WTC11 (cell line): ENCODE measurements around the gene ZNF668. TPM values are rescaled to one million over a fixed set of nuclear protein-coding genes. Genes with fewer than 3 reads are reported as not detected.

ENCODE experiments used
- AR ChIP-seq: fragments of 250-450 bp; sonication (Bioruptor Pico); IDR thresholded peaks from 2 replicates; pipeline ENCODE4 v1.9.0; 2021; ENCODE audit warnings: mild to moderate bottlenecking
- ATF1 ChIP-seq: sonication (generic); formaldehyde crosslinking; IDR thresholded peaks from 2 replicates; pipeline ENCODE4 v1.8.1; 2023; ENCODE audit warnings: mild to moderate bottlenecking, moderate library complexity, missing genetic modification reagents
- CREB1 ChIP-seq: sonication (generic); formaldehyde crosslinking; IDR thresholded peaks from 2 replicates; pipeline ENCODE4 v1.8.0; 2023; ENCODE audit warnings: mild to moderate bottlenecking, missing genetic modification reagents
- CTCF ChIP-seq: fragments of 200-600 bp; IDR thresholded peaks from 2 replicates; pipeline ENCODE4 v1.8.0; 2022; ENCODE audit warnings: antibody characterized with exemption
- E2F5 ChIP-seq: sonication (generic); formaldehyde crosslinking; IDR thresholded peaks from 2 replicates; pipeline ENCODE4 v1.8.1; 2022; ENCODE audit warnings: mild to moderate bottlenecking, moderate library complexity, missing genetic modification reagents
- GABPB1 ChIP-seq: sonication (generic); formaldehyde crosslinking; IDR thresholded peaks from 2 replicates; pipeline ENCODE4 v1.8.1; 2023; ENCODE audit warnings: mild to moderate bottlenecking, missing genetic modification reagents
- GTF2I ChIP-seq: fragments of 250-450 bp; sonication (Bioruptor Pico); conservative IDR thresholded peaks from 2 replicates; pipeline ENCODE4 v1.4.0; 2021; ENCODE audit warnings: mild to moderate bottlenecking
- KAT7 ChIP-seq: sonication (generic); formaldehyde crosslinking; IDR thresholded peaks from 2 replicates; pipeline ENCODE4 v1.8.1; 2023; ENCODE audit warnings: missing genetic modification reagents, mild to moderate bottlenecking, borderline replicate concordance
- MAX ChIP-seq: sonication (generic); formaldehyde crosslinking; IDR thresholded peaks from 2 replicates; pipeline ENCODE4 v1.8.0; 2022; ENCODE audit warnings: mild to moderate bottlenecking, missing genetic modification reagents
- MYBL2 ChIP-seq: sonication (generic); formaldehyde crosslinking; IDR thresholded peaks from 2 replicates; pipeline ENCODE4 v1.8.1; 2023; ENCODE audit warnings: mild to moderate bottlenecking, moderate library complexity, missing genetic modification reagents
- NR1H2 ChIP-seq: sonication (generic); formaldehyde crosslinking; IDR thresholded peaks from 2 replicates; pipeline ENCODE4 v1.9.0; 2021; ENCODE audit warnings: mild to moderate bottlenecking, moderate library complexity, missing genetic modification reagents
- NR2C2 ChIP-seq: sonication (generic); formaldehyde crosslinking; IDR thresholded peaks from 2 replicates; pipeline ENCODE4 v1.8.0; 2022; ENCODE audit warnings: mild to moderate bottlenecking, missing genetic modification reagents
- RELA ChIP-seq: sonication (generic); formaldehyde crosslinking; IDR thresholded peaks from 2 replicates; pipeline ENCODE4 v1.8.1; 2022; ENCODE audit warnings: missing genetic modification reagents, mild to moderate bottlenecking, borderline replicate concordance
- SMAD3 ChIP-seq: sonication (generic); formaldehyde crosslinking; IDR thresholded peaks from 2 replicates; pipeline ENCODE4 v1.8.0; 2022; ENCODE audit warnings: missing genetic modification reagents, mild to moderate bottlenecking, borderline replicate concordance
- SP1 ChIP-seq: sonication (generic); formaldehyde crosslinking; conservative IDR thresholded peaks from 2 replicates; pipeline ENCODE4 v1.8.1; 2022; ENCODE audit warnings: missing genetic modification reagents
- TEAD1 ChIP-seq: sonication (generic); formaldehyde crosslinking; IDR thresholded peaks from 2 replicates; pipeline ENCODE4 v1.8.0; 2022; ENCODE audit warnings: mild to moderate bottlenecking, missing genetic modification reagents
- ZNF121 ChIP-seq: sonication (generic); formaldehyde crosslinking; IDR thresholded peaks from 2 replicates; pipeline ENCODE4 v1.8.0; 2023; ENCODE audit warnings: missing genetic modification reagents
- ZNF232 ChIP-seq: sonication (generic); formaldehyde crosslinking; IDR thresholded peaks from 2 replicates; pipeline ENCODE4 v1.8.0; 2022; ENCODE audit warnings: mild to moderate bottlenecking, missing genetic modification reagents
- ZNF423 ChIP-seq: fragments of 250-450 bp; sonication (Bioruptor Pico); IDR thresholded peaks from 2 replicates; pipeline ENCODE4 v2.1.2; 2022; ENCODE audit warnings: mild to moderate bottlenecking, moderate library complexity
- ZNF671 ChIP-seq: fragments of 250-450 bp; sonication (Bioruptor Pico); IDR thresholded peaks from 2 replicates; pipeline ENCODE4 v1.8.0; 2021; ENCODE audit warnings: mild to moderate bottlenecking
- total RNA-seq: library from RNA; stranded (reverse); gene quantifications from 3 replicates; pipeline ENCODE4 v1.2.3, GENCODE V29; 2021
- TF ChIP-seq, protein P1 (sequence below): fragments of 250-450 bp; sonication (Bioruptor Pico); IDR thresholded peaks from 2 replicates; pipeline ENCODE4 v2.1.2; 2022; ENCODE audit warnings: mild to moderate bottlenecking, moderate library complexity
- TF ChIP-seq, protein P2 (sequence below): sonication (generic); formaldehyde crosslinking; IDR thresholded peaks from 2 replicates; pipeline ENCODE4 v1.8.0; 2023; ENCODE audit warnings: mild to moderate bottlenecking, missing genetic modification reagents
- TF ChIP-seq, protein P3 (sequence below): sonication (generic); formaldehyde crosslinking; IDR thresholded peaks from 2 replicates; pipeline ENCODE4 v1.8.1; 2022; ENCODE audit warnings: low read depth, mild to moderate bottlenecking, moderate library complexity, missing genetic modification reagents, borderline replicate concordance
- TF ChIP-seq, protein P4 (sequence below): sonication (generic); formaldehyde crosslinking; IDR thresholded peaks from 2 replicates; pipeline ENCODE4 v1.8.1; 2022; ENCODE audit warnings: missing genetic modification reagents, borderline replicate concordance

Gene ZNF668
- total RNA-seq, 1 experiment from 2014 or later = 17.3 TPM

GRCh38 chr16:31094424-31095120 is 20.5 kb upstream of the ZNF668 start, which contains the start of gene VKORC1 (continued):
- TF ChIP-seq, protein P1, sequence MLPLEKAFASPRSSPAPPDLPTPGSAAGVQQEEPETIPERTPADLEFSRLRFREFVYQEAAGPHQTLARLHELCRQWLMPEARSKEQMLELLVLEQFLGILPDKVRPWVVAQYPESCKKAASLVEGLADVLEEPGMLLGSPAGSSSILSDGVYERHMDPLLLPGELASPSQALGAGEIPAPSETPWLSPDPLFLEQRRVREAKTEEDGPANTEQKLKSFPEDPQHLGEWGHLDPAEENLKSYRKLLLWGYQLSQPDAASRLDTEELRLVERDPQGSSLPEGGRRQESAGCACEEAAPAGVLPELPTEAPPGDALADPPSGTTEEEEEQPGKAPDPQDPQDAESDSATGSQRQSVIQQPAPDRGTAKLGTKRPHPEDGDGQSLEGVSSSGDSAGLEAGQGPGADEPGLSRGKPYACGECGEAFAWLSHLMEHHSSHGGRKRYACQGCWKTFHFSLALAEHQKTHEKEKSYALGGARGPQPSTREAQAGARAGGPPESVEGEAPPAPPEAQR (CRISPR knock-in tag) = no peak
- TF ChIP-seq AR (CRISPR knock-in tag) (no peak), ZNF232 (CRISPR knock-in tag) (peak; percentile 40; the same call in 1 of the 2 replicates), ZNF423 (CRISPR knock-in tag) (no peak; the same call in 1 of the 2 replicates), GABPB1 (CRISPR knock-in tag) (peak; percentile 71), ZNF671 (CRISPR knock-in tag) (no peak), RELA (CRISPR knock-in tag) (no peak), ATF1 (no peak), MAX (CRISPR knock-in tag) (peak; percentile 74), GTF2I (no peak), E2F5 (peak; percentile 46; the same call in 1 of the 2 replicates), NR2C2 (CRISPR knock-in tag) (no peak), NR1H2 (no peak), CTCF (no peak), SMAD3 (CRISPR knock-in tag) (no peak), MYBL2 (CRISPR knock-in tag) (peak; percentile 53; the same call in 1 of the 2 replicates), TEAD1 (CRISPR knock-in tag) (no peak), ZNF121 (CRISPR knock-in tag) (no peak; the same call in 1 of the 2 replicates), SP1 (CRISPR knock-in tag) (peak; percentile 40; the same call in 1 of the 2 replicates), CREB1 (CRISPR knock-in tag) (peak; percentile 59; the same call in 1 of the 2 replicates), KAT7 (CRISPR knock-in tag) (no peak)
- TF ChIP-seq, protein P2, sequence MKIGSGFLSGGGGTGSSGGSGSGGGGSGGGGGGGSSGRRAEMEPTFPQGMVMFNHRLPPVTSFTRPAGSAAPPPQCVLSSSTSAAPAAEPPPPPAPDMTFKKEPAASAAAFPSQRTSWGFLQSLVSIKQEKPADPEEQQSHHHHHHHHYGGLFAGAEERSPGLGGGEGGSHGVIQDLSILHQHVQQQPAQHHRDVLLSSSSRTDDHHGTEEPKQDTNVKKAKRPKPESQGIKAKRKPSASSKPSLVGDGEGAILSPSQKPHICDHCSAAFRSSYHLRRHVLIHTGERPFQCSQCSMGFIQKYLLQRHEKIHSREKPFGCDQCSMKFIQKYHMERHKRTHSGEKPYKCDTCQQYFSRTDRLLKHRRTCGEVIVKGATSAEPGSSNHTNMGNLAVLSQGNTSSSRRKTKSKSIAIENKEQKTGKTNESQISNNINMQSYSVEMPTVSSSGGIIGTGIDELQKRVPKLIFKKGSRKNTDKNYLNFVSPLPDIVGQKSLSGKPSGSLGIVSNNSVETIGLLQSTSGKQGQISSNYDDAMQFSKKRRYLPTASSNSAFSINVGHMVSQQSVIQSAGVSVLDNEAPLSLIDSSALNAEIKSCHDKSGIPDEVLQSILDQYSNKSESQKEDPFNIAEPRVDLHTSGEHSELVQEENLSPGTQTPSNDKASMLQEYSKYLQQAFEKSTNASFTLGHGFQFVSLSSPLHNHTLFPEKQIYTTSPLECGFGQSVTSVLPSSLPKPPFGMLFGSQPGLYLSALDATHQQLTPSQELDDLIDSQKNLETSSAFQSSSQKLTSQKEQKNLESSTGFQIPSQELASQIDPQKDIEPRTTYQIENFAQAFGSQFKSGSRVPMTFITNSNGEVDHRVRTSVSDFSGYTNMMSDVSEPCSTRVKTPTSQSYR (CRISPR knock-in tag) = no peak
- TF ChIP-seq, protein P3, sequence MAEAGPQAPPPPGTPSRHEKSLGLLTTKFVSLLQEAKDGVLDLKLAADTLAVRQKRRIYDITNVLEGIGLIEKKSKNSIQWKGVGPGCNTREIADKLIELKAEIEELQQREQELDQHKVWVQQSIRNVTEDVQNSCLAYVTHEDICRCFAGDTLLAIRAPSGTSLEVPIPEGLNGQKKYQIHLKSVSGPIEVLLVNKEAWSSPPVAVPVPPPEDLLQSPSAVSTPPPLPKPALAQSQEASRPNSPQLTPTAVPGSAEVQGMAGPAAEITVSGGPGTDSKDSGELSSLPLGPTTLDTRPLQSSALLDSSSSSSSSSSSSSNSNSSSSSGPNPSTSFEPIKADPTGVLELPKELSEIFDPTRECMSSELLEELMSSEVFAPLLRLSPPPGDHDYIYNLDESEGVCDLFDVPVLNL (CRISPR knock-in tag) = 0 out of 2 replicates have a peak, but pooled peaks have one; percentile 26
- TF ChIP-seq, protein P4, sequence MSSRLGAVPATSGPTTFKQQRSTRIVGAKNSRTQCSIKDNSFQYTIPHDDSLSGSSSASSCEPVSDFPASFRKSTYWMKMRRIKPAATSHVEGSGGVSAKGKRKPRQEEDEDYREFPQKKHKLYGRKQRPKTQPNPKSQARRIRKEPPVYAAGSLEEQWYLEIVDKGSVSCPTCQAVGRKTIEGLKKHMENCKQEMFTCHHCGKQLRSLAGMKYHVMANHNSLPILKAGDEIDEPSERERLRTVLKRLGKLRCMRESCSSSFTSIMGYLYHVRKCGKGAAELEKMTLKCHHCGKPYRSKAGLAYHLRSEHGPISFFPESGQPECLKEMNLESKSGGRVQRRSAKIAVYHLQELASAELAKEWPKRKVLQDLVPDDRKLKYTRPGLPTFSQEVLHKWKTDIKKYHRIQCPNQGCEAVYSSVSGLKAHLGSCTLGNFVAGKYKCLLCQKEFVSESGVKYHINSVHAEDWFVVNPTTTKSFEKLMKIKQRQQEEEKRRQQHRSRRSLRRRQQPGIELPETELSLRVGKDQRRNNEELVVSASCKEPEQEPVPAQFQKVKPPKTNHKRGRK (CRISPR knock-in tag) = no peak
